OCI-LY1 (cell line): ENCODE data around the gene ADAT2.
A peak's percentile ranks its signal among the peaks of the same experiment; 100 is the strongest.

Experiments used
- H2AFZ ChIP-seq: fragments of 200-600 bp; sonication (generic), shearing (Covaris generic); 2 replicates; pipeline ENCODE4 v1.6.0; 2014; ENCODE audit warnings: antibody characterized with exemption, mild to moderate bottlenecking, low read length
- H3F3A ChIP-seq: fragments of 200-600 bp; sonication (generic), shearing (Covaris generic); 2 replicates; pipeline ENCODE4 v1.6.0; 2014; ENCODE audit warnings: mild to moderate bottlenecking, antibody characterized with exemption, low read length, moderate library complexity; ENCODE audit not compliant: insufficient read depth
- H3K27ac ChIP-seq: fragments of 200-600 bp; sonication (generic); 2 replicates; pipeline ENCODE4 v1.5.1; 2014; ENCODE audit warnings: low read length, mixed run types, mild to moderate bottlenecking, low read depth; ENCODE audit not compliant: poor library complexity, severe bottlenecking
- H3K27me3 ChIP-seq: fragments of 200-600 bp; sonication (generic); 2 replicates; pipeline ENCODE4 v1.6.0; 2014; ENCODE audit warnings: antibody characterized with exemption, mild to moderate bottlenecking, low read length, moderate library complexity; ENCODE audit not compliant: insufficient read depth
- H3K36me3 ChIP-seq: fragments of 200-600 bp; sonication (generic); 2 replicates; pipeline ENCODE4 v1.6.1; 2014; ENCODE audit warnings: mild to moderate bottlenecking, antibody characterized with exemption, low read length, moderate library complexity, mixed read lengths; ENCODE audit not compliant: insufficient read depth
- H3K4me1 ChIP-seq: fragments of 200-600 bp; sonication (generic); 2 replicates; pipeline ENCODE4 v1.5.1; 2014; ENCODE audit warnings: mild to moderate bottlenecking, low read length, moderate library complexity; ENCODE audit not compliant: insufficient read depth, severe bottlenecking
- H3K4me2 ChIP-seq: fragments of 200-600 bp; sonication (generic), shearing (Covaris generic); 2 replicates; pipeline ENCODE4 v1.6.1; 2014; ENCODE audit warnings: low read length
- H3K4me3 ChIP-seq: fragments of 200-600 bp; sonication (generic); 2 replicates; pipeline ENCODE4 v1.5.1; 2014; ENCODE audit warnings: low read length, low read depth, mild to moderate bottlenecking, mixed read lengths; ENCODE audit not compliant: poor library complexity, severe bottlenecking
- H3K79me2 ChIP-seq: fragments of 200-600 bp; shearing (Covaris generic); 2 replicates; pipeline ENCODE4 v1.6.1; 2016; ENCODE audit warnings: mixed run types, low read length, mixed read lengths; ENCODE audit not compliant: insufficient read depth
- H3K9ac ChIP-seq: fragments of 200-600 bp; sonication (generic), shearing (Covaris generic); 2 replicates; pipeline ENCODE4 v1.6.1; 2014; ENCODE audit warnings: mild to moderate bottlenecking, low read length, mixed read lengths
- H3K9me2 ChIP-seq: fragments of 200-600 bp; sonication (generic), shearing (Covaris generic); 2 replicates; pipeline ENCODE4 v1.6.1; 2014; ENCODE audit warnings: low read depth, mild to moderate bottlenecking, low read length, mixed read lengths
- H3K9me3 ChIP-seq: fragments of 200-600 bp; shearing (Covaris generic); 2 replicates; pipeline ENCODE4 v1.6.1; 2014; ENCODE audit warnings: low read length, mixed read lengths
- H4K20me1 ChIP-seq: fragments of 200-600 bp; sonication (generic), shearing (Covaris generic); 2 replicates; pipeline ENCODE4 v1.6.0; 2016; ENCODE audit warnings: mild to moderate bottlenecking, low read length; ENCODE audit not compliant: insufficient read depth
- EZH2 ChIP-seq: fragments of 200-600 bp; sonication (generic), shearing (Covaris generic); IDR thresholded peaks from 2 replicates; pipeline ENCODE4 v1.8.0; 2017; ENCODE audit warnings: borderline replicate concordance, mixed run types, mild to moderate bottlenecking, antibody characterized with exemption, low read length, moderate library complexity, mixed read lengths
- TF ChIP-seq, protein P1 (sequence below): fragments of 200-600 bp; sonication (generic), shearing (Covaris generic); IDR thresholded peaks from 2 replicates; pipeline ENCODE4 v1.5.1; 2017; ENCODE audit warnings: mild to moderate bottlenecking, antibody characterized with exemption, low read length, moderate library complexity, mixed read lengths

ADAT2 gene

GRCh38 chr6:143450453-143451371 is at the start of gene ADAT2, which contains the start of gene PEX3:
Gene ADAT2 (minus strand): TSS chr6:143450695. CDS start chr6:143450658, 37 bp downstream.
Gene PEX3 (plus strand): TSS chr6:143450805. CDS start chr6:143451043, 238 bp downstream.
- Histone ChIP-seq H4K20me1 (no peaks in the 10 kb centered on the region), H3K4me2 (peak within 1 kb of the TSS; percentile 94), H3K9me3 (no peaks in the 10 kb centered on the region), H3K9me2 (no peaks in the 10 kb centered on the region), H3K4me3 (peak within 1 kb of the TSS; percentile 80), H3K79me2 (peaks cover 42% of the 10 kb centered on the region), H3F3A (no peaks in the 10 kb centered on the region), H3K27me3 (no peaks in the 10 kb centered on the region), H3K4me1 (peaks cover 31% of the 10 kb centered on the region), H2AFZ (peak within 1 kb of the TSS; percentile 68), H3K27ac (peak within 1 kb of the TSS; percentile 83), H3K9ac (peak within 1 kb of the TSS; percentile 96), H3K36me3 (peaks cover under 1% of the 10 kb centered on the region; the same call in 1 of the 2 replicates)
- no peak for TF ChIP-seq EZH2
- TF ChIP-seq, protein P1, sequence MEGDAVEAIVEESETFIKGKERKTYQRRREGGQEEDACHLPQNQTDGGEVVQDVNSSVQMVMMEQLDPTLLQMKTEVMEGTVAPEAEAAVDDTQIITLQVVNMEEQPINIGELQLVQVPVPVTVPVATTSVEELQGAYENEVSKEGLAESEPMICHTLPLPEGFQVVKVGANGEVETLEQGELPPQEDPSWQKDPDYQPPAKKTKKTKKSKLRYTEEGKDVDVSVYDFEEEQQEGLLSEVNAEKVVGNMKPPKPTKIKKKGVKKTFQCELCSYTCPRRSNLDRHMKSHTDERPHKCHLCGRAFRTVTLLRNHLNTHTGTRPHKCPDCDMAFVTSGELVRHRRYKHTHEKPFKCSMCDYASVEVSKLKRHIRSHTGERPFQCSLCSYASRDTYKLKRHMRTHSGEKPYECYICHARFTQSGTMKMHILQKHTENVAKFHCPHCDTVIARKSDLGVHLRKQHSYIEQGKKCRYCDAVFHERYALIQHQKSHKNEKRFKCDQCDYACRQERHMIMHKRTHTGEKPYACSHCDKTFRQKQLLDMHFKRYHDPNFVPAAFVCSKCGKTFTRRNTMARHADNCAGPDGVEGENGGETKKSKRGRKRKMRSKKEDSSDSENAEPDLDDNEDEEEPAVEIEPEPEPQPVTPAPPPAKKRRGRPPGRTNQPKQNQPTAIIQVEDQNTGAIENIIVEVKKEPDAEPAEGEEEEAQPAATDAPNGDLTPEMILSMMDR: no peak

DNA sequence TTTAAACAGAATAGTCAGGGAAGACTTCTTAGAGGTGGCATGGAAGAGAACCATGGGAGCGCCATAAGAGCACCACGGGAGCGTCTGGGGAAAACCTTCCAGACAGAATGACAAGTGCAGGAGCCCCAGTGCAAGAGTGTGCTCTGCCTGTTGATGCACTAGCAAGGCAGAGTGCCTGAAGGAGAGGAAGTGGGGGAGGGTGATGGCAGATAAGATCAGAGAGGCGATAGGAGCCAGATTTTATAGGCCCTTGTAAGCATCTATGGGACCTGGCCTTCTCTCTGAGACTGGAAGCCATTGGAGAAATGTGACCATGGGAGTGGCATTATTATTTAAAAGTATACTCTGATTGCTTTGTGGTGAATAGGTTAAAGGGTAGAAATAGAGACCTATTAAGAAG is 47.9 kb upstream of the ADAT2 start:
- no peaks in the 10 kb centered on the region for H3K4me1 ChIP-seq
- H3F3A ChIP-seq: no peaks in the 10 kb centered on the region
- no peak overlapping the region for H3K4me2 ChIP-seq
- no peaks in the 10 kb centered on the region for H3K27me3 ChIP-seq
- no peak overlapping the region for H3K4me3 ChIP-seq
- no peaks in the 10 kb centered on the region for H4K20me1 ChIP-seq
- H3K79me2 ChIP-seq: no peaks in the 10 kb centered on the region
- H3K36me3 ChIP-seq: no peaks in the 10 kb centered on the region
- H3K9me2 ChIP-seq: no peaks in the 10 kb centered on the region
- H2AFZ ChIP-seq: no peak overlapping the region
- TF ChIP-seq, protein P1: no peak
- TF ChIP-seq EZH2: no peak
- H3K9me3 ChIP-seq: no peaks in the 10 kb centered on the region
- no peak overlapping the region for H3K9ac ChIP-seq
- H3K27ac ChIP-seq: no peak overlapping the region

DNA sequence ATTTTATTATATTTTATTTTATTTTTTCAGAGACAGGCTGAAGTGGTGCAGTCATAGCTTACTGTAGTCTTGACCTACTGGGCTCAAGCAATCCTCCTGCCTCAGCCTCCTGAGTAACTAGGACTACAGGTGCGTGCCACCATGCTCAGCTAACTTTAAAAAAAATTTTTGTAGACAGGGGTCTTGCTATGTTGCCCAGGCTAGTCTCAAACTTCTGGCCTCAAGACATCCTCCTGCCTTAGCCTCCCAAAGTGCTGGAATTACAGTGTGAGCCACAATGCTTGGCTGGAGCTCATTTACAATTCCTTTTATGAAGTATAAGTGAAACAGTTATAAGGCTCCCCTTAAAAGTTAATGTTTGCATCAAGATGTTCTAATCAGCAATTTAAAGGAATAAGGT is 46.5 kb upstream of the ADAT2 start:
- H2AFZ ChIP-seq: no peak overlapping the region
- no peak overlapping the region for H3K4me3 ChIP-seq
- H4K20me1 ChIP-seq: no peaks in the 10 kb centered on the region
- no peak overlapping the region for H3K4me2 ChIP-seq
- no peaks in the 10 kb centered on the region for H3F3A ChIP-seq
- no peak overlapping the region for H3K27ac ChIP-seq
- no peaks in the 10 kb centered on the region for H3K9me2 ChIP-seq
- no peaks in the 10 kb centered on the region for H3K4me1 ChIP-seq
- no peaks in the 10 kb centered on the region for H3K36me3 ChIP-seq
- H3K27me3 ChIP-seq: no peaks in the 10 kb centered on the region
- H3K9ac ChIP-seq: no peak overlapping the region
- TF ChIP-seq EZH2: no peak
- TF ChIP-seq, protein P1: no peak
- no peaks in the 10 kb centered on the region for H3K9me3 ChIP-seq
- no peaks in the 10 kb centered on the region for H3K79me2 ChIP-seq
